IMR-90 (cell line): ENCODE data around the gene FAM163B. TPM values are rescaled to one million over a fixed set of nuclear protein-coding genes. Genes with fewer than 3 reads are reported as not detected.

Experiments used
- ATAC-seq: fragments of 200-7000 bp; cut with Tn5 transposase; 2 replicates; pipeline ENCODE4 v1.9.1; 2020; ENCODE audit warnings: low read depth, mild to moderate bottlenecking, moderate library complexity
- BruUV-seq: library from RNA; stranded (reverse); fragments of 400-500 nt; replicated peaks from 2 replicates; lab custom pipeline; 2021; lab: Mats Ljungman, UMichigan
- CTCF ChIA-PET: fragments of 300-600 bp; formaldehyde crosslinking; extraction: SDS; loops from one replicate; lab custom pipeline; 2021; ENCODE audit warnings: antibody characterized with exemption; lab: Yijun Ruan, JAX
- POLR2A ChIA-PET: fragments of 300-600 bp; sonication (Branson Sonifier 250); formaldehyde crosslinking; loops from one replicate; lab custom pipeline; 2022; ENCODE audit warnings: antibody characterized with exemption; ENCODE audit not compliant: unreplicated experiment; lab: Charles Lee
- DNase-seq: peaks from one replicate; pipeline ENCODE4 v3.0.0; 2013
- H2AFZ ChIP-seq: replicated peaks from 2 replicates; pipeline ENCODE3; 2013; ENCODE audit warnings: low read length, mild to moderate bottlenecking; ENCODE audit not compliant: poor library complexity
- H2AK5ac ChIP-seq: 2 replicates; pipeline ENCODE4 v1.6.1; 2013; ENCODE audit warnings: low read depth, low read length, inconsistent platforms
- H2AK9ac ChIP-seq: replicated peaks from 2 replicates; pipeline ENCODE3; 2013; ENCODE audit warnings: mild to moderate bottlenecking, low read depth, low read length, moderate library complexity; ENCODE audit not compliant: poor library complexity
- H2BK120ac ChIP-seq: 2 replicates; pipeline ENCODE4 v1.6.1; 2013; ENCODE audit warnings: low read depth, low read length, inconsistent platforms
- H2BK15ac ChIP-seq: 3 replicates; pipeline ENCODE4 v1.6.1; 2013; ENCODE audit warnings: low read depth, low read length, inconsistent platforms
- H2BK20ac ChIP-seq: 2 replicates; pipeline ENCODE4 v1.6.1; 2013; ENCODE audit warnings: low read depth, mild to moderate bottlenecking, inconsistent platforms, low read length, moderate library complexity
- H2BK5ac ChIP-seq: 2 replicates; pipeline ENCODE4 v1.6.1; 2013; ENCODE audit warnings: mild to moderate bottlenecking, low read depth, low read length, inconsistent platforms; ENCODE audit not compliant: poor library complexity, severe bottlenecking
- H3K14ac ChIP-seq: replicated peaks from 2 replicates; pipeline ENCODE4 v1.6.1; 2013; ENCODE audit warnings: low read depth, low read length, inconsistent platforms
- H3K18ac ChIP-seq: 2 replicates; pipeline ENCODE4 v1.6.1; 2013; ENCODE audit warnings: low read depth, low read length, control low read depth
- H3K23ac ChIP-seq: 2 replicates; pipeline ENCODE4 v1.6.1; 2013; ENCODE audit warnings: low read depth, low read length, inconsistent platforms
- H3K27ac ChIP-seq: 2 replicates; pipeline ENCODE4 v1.5.1; 2013; ENCODE audit warnings: mild to moderate bottlenecking, control low read depth, low read length; ENCODE audit not compliant: insufficient read depth
- H3K27me3 ChIP-seq: 2 replicates; pipeline ENCODE4 v1.6.1; 2013; ENCODE audit warnings: low read length; ENCODE audit not compliant: control insufficient read depth, insufficient read depth
- H3K36me3 ChIP-seq: 2 replicates; pipeline ENCODE4 v1.6.1; 2013; ENCODE audit warnings: low read length, mixed read lengths; ENCODE audit not compliant: control insufficient read depth, insufficient read depth
- H3K4ac ChIP-seq: 2 replicates; pipeline ENCODE4 v1.6.1; 2013; ENCODE audit warnings: low read depth, low read length, inconsistent platforms
- H3K4me1 ChIP-seq: 2 replicates; pipeline ENCODE4 v1.6.1; 2013; ENCODE audit warnings: low read length, mixed read lengths; ENCODE audit not compliant: control insufficient read depth, insufficient read depth
- H3K4me2 ChIP-seq: 2 replicates; pipeline ENCODE4 v1.6.1; 2013; ENCODE audit warnings: low read depth, mild to moderate bottlenecking, control low read depth, low read length, moderate library complexity
- H3K4me3 ChIP-seq: 2 replicates; pipeline ENCODE4 v1.5.1; 2013; ENCODE audit warnings: low read depth, mild to moderate bottlenecking, control low read depth, low read length, moderate library complexity; ENCODE audit not compliant: insufficient read depth
- H3K56ac ChIP-seq: 2 replicates; pipeline ENCODE4 v1.6.1; 2013; ENCODE audit warnings: low read length, inconsistent platforms; ENCODE audit not compliant: insufficient read depth; ENCODE audit errors: extremely low read depth
- H3K79me1 ChIP-seq, 2 experiments: 2 replicates each; pipeline ENCODE4 v1.6.1; 2013; ENCODE audit warnings: low read length in 2 of 2, inconsistent platforms in 1 of 2, low read depth in 1 of 2
- H3K9ac ChIP-seq: 2 replicates; pipeline ENCODE4 v1.6.1; 2013; ENCODE audit warnings: low read depth, low read length, control low read depth
- H3K9me1 ChIP-seq: 2 replicates; pipeline ENCODE4 v1.6.1; 2013; ENCODE audit warnings: low read length, inconsistent platforms; ENCODE audit not compliant: insufficient read depth
- H3K9me3 ChIP-seq: 2 replicates; pipeline ENCODE4 v1.6.1; 2013; ENCODE audit warnings: low read length; ENCODE audit not compliant: control insufficient read depth, insufficient read depth
- H4K20me1 ChIP-seq: 2 replicates; pipeline ENCODE4 v1.6.1; 2013; ENCODE audit warnings: low read length, inconsistent platforms; ENCODE audit not compliant: insufficient read depth
- H4K5ac ChIP-seq: 2 replicates; pipeline ENCODE4 v1.6.1; 2013; ENCODE audit warnings: mild to moderate bottlenecking, low read depth, low read length, control low read depth
- H4K8ac ChIP-seq, 2 experiments: 2 replicates each; pipeline ENCODE4 v1.6.1; 2013; ENCODE audit warnings: low read depth in 2 of 2, low read length in 2 of 2, control low read depth in 1 of 2, inconsistent platforms in 1 of 2
- H4K91ac ChIP-seq: 2 replicates; pipeline ENCODE4 v1.6.1; 2013; ENCODE audit warnings: low read depth, low read length, inconsistent platforms; ENCODE audit not compliant: insufficient read depth
- BHLHE40 ChIP-seq: fragments of 150-350 bp; IDR thresholded peaks from 2 replicates; pipeline ENCODE4 v1.6.1; 2016; ENCODE audit warnings: mild to moderate bottlenecking, low read depth, low read length
- CEBPB ChIP-seq: IDR thresholded peaks from 2 replicates; pipeline ENCODE4 v1.6.1; 2012; ENCODE audit warnings: low read depth, low read length, improper control_type of control experiment
- CHD1 ChIP-seq: IDR thresholded peaks from 2 replicates; pipeline ENCODE4 v1.6.1; 2012; ENCODE audit warnings: low read depth, low read length, improper control_type of control experiment
- ELK1 ChIP-seq: fragments of 150-350 bp; IDR thresholded peaks from 2 replicates; pipeline ENCODE4 v1.6.1; 2016; ENCODE audit warnings: low read depth, mild to moderate bottlenecking, low read length, moderate library complexity, borderline replicate concordance
- FOS ChIP-seq: fragments of 150-350 bp; IDR thresholded peaks from 2 replicates; pipeline ENCODE4 v1.6.1; 2016; ENCODE audit warnings: low read depth, low read length
- MAFK ChIP-seq: IDR thresholded peaks from 2 replicates; pipeline ENCODE4 v1.6.1; 2012; ENCODE audit warnings: low read depth, low read length, improper control_type of control experiment
- MAZ ChIP-seq: IDR thresholded peaks from 2 replicates; pipeline ENCODE4 v1.6.1; 2012; ENCODE audit warnings: low read depth, mild to moderate bottlenecking, low read length, improper control_type of control experiment, moderate library complexity, borderline replicate concordance
- MXI1 ChIP-seq: IDR thresholded peaks from 2 replicates; pipeline ENCODE4 v1.6.1; 2012; ENCODE audit warnings: low read depth, mild to moderate bottlenecking, low read length, moderate library complexity, borderline replicate concordance
- NFE2L2 ChIP-seq: fragments of 150-350 bp; IDR thresholded peaks from 2 replicates; pipeline ENCODE4 v1.6.1; 2016; ENCODE audit warnings: low read depth, mild to moderate bottlenecking, low read length
- POLR2A ChIP-seq: IDR thresholded peaks from 2 replicates; pipeline ENCODE4 v1.6.1; 2012; ENCODE audit warnings: mild to moderate bottlenecking, low read depth, low read length
- RAD21 ChIP-seq: IDR thresholded peaks from 2 replicates; pipeline ENCODE4 v1.6.1; 2012; ENCODE audit warnings: low read length, improper control_type of control experiment
- RCOR1 ChIP-seq: IDR thresholded peaks from 2 replicates; pipeline ENCODE4 v1.6.1; 2012; ENCODE audit warnings: mild to moderate bottlenecking, low read length, improper control_type of control experiment; ENCODE audit not compliant: insufficient replicate concordance
- RFX5 ChIP-seq: IDR thresholded peaks from 2 replicates; pipeline ENCODE4 v1.8.0; 2012; ENCODE audit warnings: low read depth, mild to moderate bottlenecking, low read length, moderate library complexity
- SMC3 ChIP-seq: fragments of 150-350 bp; IDR thresholded peaks from 2 replicates; pipeline ENCODE4 v1.6.1; 2016; ENCODE audit warnings: low read depth, mild to moderate bottlenecking, antibody characterized with exemption, low read length, moderate library complexity
- USF2 ChIP-seq: fragments of 150-350 bp; IDR thresholded peaks from 2 replicates; pipeline ENCODE4 v1.6.1; 2017; ENCODE audit warnings: mild to moderate bottlenecking, antibody characterized with exemption, low read length, low read depth
- WGBS, 2 experiments: methylation state at CpG; one replicate each; pipeline versions ENCODE4 v1.1.5 to v1.1.7; 2013; ENCODE audit warnings: missing lambda C conversion rate in 2 of 2; ENCODE audit not compliant: insufficient read length in 1 of 2; ENCODE audit errors: extremely low coverage in 2 of 2; 5-methylcytosine and 5-hydroxymethylcytosine counted together
- dilution Hi-C: fragments of 300-500 bp; cut with HindIII; formaldehyde crosslinking; loops from one replicate; pipeline ENCODE4 v1.14.3; 2018; ENCODE audit warnings: low sequenced_read_pairs; ENCODE audit not compliant: unreplicated experiment
- in situ Hi-C: fragments of 300-500 bp; cut with MboI; formaldehyde crosslinking; loops from 3 replicates; pipeline ENCODE4 v1.14.3; 2019; ENCODE audit warnings: low sequenced_read_pairs, inconsistent platforms, mixed read lengths
- intact Hi-C: fragments of 100-400 bp; cut with micrococcal nuclease; formaldehyde crosslinking; loops from 2 replicates; pipeline ENCODE4 v1.10.0; 2022
- polyA plus RNA-seq, 3 experiments: library from polyadenylated mRNA; depleted of rRNA; stranded (reverse); fragments of >200 nt; gene quantifications; 2 replicates each; pipeline ENCODE4 v1.2.3, GENCODE V29; 2012; ENCODE audit warnings: low replicate concordance in 1 of 3
- total RNA-seq: library from RNA; depleted of rRNA; stranded (reverse); fragments of >200 nt; gene quantifications from 2 replicates; pipeline ENCODE4 v1.2.3, GENCODE V29; 2012
- TF ChIP-seq, protein P1 (sequence below): conservative IDR thresholded peaks from 2 replicates; pipeline ENCODE4 v1.5.1; 2012; ENCODE audit warnings: mild to moderate bottlenecking, low read depth, low read length, improper control_type of control experiment

FAM163B gene
- total and polyA plus RNA-seq, 2 of the 4 experiments (the other 2 are of a cell fraction) = not detected

DNA sequence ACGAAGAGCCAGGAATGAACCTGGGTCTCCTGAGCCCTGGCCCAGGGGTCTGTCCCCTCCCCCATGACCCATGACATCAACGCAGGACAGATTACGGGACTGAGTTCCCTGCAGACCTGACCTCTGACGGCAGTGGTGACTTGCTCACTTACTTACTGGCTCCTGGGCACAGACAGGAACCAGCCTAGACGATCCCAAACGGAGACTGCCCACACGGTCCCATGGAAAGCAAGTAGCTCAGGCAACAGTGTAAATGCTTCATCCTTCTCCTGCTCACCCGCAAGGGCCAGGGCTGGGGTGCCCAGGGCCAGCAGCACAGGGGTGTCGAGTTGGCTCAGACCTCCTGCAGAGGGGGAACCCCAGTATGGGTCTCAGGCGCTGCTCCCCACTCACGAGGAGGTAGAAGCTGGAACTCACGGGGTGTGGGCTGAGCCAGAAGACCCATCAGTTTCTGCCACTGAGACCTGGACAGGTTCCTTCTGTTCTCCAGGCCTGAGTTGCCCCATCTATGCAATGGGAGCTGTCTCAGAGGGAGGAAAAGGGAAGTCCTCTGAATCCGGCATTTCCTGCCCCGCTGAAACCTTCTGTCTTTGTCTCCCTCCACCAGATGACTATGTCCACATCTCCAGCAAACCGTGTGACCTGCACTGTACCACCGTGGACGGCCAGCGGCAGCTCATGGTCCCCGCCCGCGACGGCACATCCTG is 69.0 kb downstream of the FAM163B start:
- Histone ChIP-seq H4K20me1 (no peaks in the 10 kb centered on the region), H3K36me3 (no peaks in the 10 kb centered on the region), H2AK9ac (no peak overlapping the region), H3K4me3 (no peak overlapping the region), H3K18ac (no peak overlapping the region), H2BK5ac (no peak overlapping the region), H3K23ac (no peak overlapping the region), H3K56ac (no peak overlapping the region), H3K4me2 (no peak overlapping the region), H4K8ac (no peak overlapping the region), H3K14ac (no peak overlapping the region), H3K4ac (no peak overlapping the region), H3K79me1 (no peaks in the 10 kb centered on the region), H3K27me3 (peaks cover 50% of the 10 kb centered on the region), H2BK20ac (no peak overlapping the region), H2AFZ (no peak overlapping the region), H3K9me1 (no peaks in the 10 kb centered on the region), H4K91ac (no peak overlapping the region), H2BK120ac (no peak overlapping the region), H2AK5ac (no peak overlapping the region), H4K5ac (no peak overlapping the region), H2BK15ac (no peak overlapping the region), H3K9me3 (no peaks in the 10 kb centered on the region), H3K27ac (no peak overlapping the region), H3K9ac (no peak overlapping the region), H3K4me1 (no peaks in the 10 kb centered on the region)
- ChIA-PET POLR2A (no interaction called here), CTCF (no interaction called here)
- BruUV-seq = no TSS peak
- 78% methylated on average over 11 of the region's 22 CpGs; no CpG with 5 or more reads in 1 of the 2 experiments for WGBS, 2 experiments
- ATAC-seq = no peak
- TF ChIP-seq ELK1 = no peak
- TF ChIP-seq SMC3 = no peak
- TF ChIP-seq RAD21 = no peak
- TF ChIP-seq, protein P1, sequence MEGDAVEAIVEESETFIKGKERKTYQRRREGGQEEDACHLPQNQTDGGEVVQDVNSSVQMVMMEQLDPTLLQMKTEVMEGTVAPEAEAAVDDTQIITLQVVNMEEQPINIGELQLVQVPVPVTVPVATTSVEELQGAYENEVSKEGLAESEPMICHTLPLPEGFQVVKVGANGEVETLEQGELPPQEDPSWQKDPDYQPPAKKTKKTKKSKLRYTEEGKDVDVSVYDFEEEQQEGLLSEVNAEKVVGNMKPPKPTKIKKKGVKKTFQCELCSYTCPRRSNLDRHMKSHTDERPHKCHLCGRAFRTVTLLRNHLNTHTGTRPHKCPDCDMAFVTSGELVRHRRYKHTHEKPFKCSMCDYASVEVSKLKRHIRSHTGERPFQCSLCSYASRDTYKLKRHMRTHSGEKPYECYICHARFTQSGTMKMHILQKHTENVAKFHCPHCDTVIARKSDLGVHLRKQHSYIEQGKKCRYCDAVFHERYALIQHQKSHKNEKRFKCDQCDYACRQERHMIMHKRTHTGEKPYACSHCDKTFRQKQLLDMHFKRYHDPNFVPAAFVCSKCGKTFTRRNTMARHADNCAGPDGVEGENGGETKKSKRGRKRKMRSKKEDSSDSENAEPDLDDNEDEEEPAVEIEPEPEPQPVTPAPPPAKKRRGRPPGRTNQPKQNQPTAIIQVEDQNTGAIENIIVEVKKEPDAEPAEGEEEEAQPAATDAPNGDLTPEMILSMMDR = no peak
- TF ChIP-seq BHLHE40 = no peak
- no peak for TF ChIP-seq MAFK
- TF ChIP-seq RCOR1 = no peak
- no peak for TF ChIP-seq USF2
- TF ChIP-seq RFX5 = no peak
- no peak for TF ChIP-seq CEBPB
- no peak for TF ChIP-seq POLR2A
- no peak for TF ChIP-seq MXI1
- no peak for TF ChIP-seq CHD1
- TF ChIP-seq NFE2L2 = no peak
- TF ChIP-seq FOS = no peak
- no peak for TF ChIP-seq MAZ
- in situ Hi-C loops (loop anchor here (10.0 kb wide), 2 partner anchors 195 to 455 kb away; partner anchors contain the start of genes SARDH and VAV2), dilution Hi-C loops (no loop called here), intact Hi-C loops (no loop called here)
- no peak for DNase-seq
